Measurements from ENCODE around the gene ZNF664.
A peak's percentile ranks its signal among the peaks of the same experiment; 100 is the strongest.

The ZNF664 gene

DNA sequence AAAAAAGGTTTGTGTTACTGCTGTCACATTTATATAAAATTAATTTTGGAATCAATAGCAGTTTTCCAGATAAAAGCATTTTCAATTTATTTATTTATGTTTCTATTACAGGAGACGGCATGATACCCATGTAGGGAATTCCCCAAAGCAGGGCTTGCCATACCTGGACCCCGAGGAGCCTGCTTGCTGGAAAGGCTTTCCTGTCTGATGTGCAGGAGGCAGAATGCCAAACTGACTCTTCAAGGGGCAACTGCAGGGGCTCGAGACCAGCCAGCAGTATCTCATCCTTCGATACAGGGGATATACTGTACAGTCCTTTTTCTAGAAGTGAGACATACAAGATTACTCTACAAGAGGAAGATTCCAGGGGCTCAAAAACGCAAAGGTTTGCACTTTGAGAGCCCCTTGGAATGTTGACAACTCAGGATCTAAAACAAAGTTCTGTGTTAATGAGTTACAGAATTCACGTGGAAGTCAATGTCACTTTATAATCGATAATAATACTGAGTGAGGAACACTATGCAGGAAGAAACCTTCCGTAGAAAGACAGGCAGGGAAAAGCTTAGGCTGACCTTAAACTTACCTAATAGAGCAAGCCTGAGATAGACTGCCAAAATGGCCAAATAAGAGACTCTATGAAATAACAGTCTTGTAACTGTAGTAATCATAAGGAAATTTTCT lies 38.6 kb downstream of the ZNF664 start:
- no peak for DNase-seq

DNA sequence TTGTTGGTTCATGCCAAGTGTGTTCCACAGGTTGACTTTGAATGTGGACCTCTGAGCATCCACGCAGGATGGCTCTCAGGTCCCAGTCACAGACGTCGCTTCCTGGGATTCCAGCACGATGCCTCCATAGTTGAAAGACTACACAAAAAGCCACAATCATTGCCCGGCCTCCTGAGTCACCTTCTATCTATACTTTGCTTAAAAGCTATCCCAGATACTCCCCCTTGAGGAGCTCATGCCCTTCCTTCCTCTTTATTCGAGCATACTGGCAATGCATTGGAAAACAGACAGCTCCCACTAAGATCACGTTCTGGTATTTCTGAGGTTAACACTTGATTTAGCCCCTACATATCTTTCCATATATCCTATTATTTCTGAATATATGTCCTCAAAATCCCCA lies 40.1 kb downstream of the ZNF664 start:
- no peak for DNase-seq

DNA sequence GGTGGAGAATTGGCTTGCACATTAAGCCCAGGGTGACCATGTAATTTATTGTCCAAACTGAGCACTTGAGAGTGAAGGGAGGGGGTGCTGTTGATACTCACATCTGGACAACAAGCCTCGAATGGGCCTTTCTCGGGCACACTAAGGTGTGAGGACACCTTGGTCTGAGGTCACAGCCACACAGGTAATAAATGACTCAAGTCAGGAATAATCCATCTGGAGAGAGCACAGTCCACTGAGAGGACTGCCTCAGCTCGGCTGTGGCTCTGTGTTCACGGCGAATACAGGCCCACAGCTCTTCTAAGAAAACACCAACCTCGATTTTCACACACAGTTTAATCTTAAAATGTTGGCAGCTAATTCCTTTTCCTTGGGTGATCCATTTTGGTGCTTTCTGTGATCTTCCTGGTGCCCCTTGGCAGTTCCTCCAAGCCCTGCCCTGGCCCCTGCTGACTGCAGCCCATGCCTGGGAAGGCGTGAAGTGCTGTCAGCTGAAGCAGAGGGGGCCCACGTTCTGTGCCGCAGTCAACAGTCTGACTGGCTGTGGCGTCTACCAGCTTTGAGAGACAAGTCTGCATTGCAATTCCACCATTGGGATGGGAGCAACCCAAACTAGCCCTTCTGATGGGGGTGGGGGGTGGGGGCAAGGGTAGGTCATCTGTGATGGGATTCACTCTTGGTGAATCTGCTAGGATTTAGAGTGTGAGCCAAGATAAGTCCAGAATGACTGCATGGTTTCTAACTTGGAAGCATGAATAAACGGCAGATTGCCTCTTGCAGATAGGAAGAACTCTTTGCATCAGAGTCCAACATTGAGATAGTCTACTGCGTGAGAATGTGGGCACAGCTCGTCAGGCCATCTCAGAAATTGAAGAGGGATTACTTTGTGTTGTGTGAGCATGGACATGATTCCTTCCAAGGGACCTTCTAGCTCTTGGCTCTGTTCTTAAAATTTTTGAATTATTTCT lies 42.8 kb downstream of the ZNF664 start:
- DNase-seq = no peak

DNA sequence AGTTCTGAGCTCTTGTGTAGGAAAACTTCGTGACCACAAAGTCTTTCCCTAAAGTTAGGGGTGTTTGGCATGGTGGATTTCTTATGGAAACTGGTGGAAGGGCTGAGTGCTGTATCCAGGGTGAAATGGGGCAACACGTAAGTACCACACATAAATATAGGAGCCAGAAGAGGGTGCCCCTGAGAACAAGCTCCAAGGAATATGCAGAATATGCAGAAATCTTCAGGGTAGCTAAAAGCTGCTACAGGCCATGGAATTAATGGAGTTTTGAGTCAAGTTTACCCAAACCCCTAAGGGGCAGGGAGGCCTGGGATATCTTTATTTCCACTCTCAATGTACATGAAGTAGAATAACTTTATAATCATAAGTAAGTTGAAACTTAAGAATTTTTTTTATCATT lies 44.0 kb downstream of the ZNF664 start:
- no peak for DNase-seq

DNA sequence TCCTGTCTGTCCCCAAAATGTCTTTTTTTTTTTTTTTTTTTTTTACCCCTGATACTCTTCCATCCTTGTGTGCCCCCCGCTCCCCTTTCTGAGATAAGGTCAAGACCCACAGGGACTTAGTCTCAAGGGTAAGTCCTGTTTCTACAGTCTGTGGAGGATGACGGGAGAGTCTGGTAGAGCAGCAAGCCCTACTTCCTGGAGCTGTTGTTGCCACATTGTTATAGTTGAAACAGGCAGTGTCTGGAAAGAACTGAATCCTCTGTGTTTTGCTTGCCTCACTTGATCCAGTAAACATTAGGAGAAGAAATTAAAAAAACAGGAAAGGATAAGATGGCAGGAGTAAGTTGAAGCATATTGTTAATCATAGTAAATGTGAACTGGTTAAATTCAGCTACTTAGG lies 45.5 kb downstream of the ZNF664 start:
- DNase-seq = no peak

DNA sequence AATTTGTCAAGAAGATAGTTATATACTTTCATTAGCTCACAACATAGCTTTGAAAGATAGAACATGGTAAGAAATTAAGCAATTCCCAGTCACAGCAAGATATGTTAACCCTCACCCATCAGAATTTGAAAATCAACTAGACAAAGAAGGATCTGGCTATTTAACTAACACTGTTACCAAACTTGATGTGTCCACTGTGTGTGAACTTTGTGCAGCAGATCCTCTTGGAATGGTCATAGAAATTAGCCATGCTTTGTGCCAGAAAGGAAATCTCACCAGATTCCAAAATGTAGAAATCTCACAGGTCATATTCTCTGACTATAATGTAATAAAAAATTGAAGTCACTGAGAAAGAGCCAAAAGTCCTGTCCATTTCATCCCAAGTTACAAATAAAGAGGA lies 46.1 kb downstream of the ZNF664 start:
- no peak for DNase-seq

DNA sequence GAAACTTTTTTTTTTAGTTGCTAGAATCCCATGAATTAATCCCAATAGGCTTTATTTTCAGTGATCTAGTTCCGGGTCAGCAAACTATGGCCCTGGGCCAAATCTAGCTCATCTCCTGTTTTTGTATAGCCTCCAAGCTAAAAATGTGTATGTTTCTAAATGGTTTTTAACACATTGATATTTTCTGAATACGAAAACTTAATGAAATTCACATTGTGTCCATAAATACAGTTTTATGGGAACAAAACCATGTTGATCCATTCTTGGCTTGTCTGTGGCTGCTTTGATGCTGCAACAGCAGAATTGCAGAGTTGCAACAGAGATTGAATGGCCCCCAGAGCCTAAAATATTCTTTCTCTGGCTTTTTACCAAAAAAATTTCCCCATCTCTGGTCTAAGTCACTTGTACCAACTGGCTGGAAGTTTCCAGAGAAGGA lies 47.5 kb downstream of the ZNF664 start:
- no peak for DNase-seq

DNA sequence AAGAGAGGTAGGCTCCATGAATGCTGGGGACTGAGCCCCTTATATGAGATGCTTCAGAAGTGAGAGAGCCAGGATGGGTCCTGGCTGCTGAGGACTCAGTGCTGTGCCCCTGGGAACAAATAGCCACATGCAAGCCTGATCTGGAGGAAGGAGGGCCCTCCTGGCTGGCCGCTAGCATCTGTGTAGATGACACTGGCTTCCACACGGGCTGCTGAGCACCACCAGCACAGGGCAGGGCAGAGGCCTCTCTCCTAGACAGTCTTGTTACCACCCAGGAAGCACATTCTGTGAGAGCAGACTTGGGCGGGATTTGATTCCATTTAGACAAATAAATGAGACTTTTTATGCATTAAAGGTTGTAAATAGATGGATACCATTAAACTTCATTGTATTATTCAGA lies 48.0 kb downstream of the ZNF664 start:
- DNase-seq = no peak

DNA sequence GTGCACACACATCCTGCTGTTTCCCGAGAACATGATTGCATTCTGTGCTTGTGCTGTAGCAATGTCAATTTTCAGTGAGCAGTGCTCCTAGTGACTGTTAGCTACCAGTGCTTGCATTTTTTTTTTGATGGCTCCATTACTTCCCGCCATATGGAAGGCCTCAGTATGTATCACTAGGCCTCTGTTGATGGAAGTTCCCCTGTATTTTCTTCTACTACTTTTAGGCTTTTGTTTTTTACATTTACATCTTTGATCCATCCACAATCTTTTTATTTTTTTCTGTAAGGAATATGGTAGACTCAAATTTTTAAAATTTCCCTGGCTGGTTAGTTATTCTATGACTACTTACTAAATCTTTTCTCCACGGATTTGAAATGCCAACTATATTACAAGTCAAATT lies 49.1 kb downstream of the ZNF664 start:
- DNase-seq = no peak

DNA sequence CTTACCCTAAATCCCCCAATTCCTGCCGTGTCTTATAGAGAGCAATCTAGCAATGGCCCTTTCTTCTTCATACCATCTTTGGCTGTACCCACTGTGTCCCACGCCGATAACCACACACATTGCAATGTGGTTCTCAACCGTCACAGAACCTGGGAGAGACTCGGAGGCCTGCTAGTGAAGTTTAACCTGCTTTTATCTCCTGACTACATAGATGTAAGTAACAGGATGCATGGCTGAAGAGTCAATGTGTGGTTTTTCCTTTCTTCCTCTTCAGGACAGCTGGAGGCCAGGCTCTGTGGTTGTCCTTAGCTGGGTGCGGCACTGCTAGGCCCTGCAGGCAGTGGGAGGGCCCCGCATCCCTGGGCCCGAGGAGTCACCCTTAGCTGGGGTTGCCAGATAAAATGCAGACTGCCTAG lies 51.3 kb downstream of the ZNF664 start:
- DNase-seq = no peak

DNA sequence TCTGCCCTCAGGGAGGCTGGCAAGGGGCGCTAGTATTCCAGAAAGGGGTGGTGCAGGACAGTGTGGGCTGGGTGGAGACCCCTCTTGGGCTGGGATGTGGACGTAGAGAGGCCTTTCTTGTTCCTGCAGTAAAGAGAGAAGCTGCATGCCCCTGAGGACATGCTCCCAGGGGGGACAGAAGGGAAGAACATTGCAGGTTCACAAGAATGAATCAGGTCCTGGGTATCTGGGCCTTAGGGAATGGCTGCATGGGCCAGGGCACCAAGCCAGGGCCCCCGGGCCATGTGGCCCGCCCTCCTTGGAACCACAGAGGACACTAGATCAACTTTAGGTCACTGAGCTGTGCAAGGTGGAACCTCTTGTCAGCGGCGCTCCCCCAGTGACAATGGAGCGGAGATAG lies 51.8 kb downstream of the ZNF664 start:
- no peak for DNase-seq

DNA sequence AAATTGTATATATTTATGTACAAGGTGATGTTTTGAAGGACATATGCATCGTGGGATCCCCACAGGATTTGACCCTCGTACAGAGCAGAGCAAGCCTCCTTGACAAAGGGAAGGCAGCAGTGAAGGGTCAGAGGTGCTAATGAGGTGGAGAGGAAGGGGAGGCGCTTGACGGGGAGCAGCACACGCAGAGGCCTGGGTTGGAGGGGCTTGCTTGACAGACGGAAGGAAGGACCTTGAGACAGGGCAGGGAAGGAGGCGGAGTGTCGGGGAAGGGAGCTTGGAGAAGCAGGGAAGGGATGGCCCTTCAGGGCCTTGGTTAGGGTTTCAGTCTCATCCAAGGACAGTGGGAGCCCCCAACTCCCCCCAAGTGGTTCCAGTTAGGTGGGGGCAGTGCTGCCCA lies 52.6 kb downstream of the ZNF664 start:
- no peak for DNase-seq

DNA sequence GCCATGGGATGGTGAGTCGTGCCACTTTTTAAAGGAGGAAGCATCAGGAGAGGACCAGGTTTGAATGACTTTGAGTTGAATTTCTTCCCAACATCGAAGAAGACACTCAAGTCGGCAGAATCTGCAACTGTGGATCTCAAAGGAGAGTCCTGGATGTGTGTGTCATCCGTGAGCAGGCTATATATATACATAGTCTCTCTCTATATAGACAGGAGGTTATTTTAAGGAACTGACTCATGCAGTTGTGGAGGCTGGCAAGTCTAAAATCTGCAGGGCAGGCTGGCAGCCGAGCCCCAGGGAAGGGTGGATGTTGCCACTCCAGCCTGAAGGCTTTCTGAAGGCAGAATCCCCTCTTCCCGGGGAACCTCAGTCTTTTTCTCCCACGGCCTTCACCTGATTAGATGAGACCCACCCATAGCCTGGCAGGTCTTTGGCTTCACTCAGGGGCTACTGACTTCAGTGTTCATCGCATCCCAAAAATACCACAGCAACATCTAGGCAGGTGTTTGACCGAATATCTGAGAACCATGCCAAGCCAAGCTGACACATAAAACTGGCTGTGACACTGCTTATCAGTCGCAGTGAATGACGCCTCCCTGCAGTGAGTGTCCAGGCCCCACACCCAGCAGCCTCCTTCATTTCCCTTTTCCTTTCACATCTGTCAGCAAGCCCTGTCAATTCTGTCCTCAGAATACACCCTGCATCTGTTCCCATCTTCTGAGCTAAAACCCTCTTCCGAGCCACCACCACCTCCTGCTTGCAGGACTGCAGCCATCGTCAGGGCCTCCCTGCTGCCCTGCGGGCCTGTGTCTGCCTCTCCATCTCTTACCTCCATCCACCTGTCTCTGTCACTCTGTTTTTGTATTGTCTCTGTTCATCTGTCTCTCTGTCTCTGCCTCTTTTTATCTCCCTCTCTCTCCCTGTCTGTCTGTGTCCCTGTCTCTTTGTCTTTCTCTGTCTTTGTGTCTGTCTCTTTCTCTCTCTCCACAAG lies 54.0 kb downstream of the ZNF664 start:
- no peak for DNase-seq

DNA sequence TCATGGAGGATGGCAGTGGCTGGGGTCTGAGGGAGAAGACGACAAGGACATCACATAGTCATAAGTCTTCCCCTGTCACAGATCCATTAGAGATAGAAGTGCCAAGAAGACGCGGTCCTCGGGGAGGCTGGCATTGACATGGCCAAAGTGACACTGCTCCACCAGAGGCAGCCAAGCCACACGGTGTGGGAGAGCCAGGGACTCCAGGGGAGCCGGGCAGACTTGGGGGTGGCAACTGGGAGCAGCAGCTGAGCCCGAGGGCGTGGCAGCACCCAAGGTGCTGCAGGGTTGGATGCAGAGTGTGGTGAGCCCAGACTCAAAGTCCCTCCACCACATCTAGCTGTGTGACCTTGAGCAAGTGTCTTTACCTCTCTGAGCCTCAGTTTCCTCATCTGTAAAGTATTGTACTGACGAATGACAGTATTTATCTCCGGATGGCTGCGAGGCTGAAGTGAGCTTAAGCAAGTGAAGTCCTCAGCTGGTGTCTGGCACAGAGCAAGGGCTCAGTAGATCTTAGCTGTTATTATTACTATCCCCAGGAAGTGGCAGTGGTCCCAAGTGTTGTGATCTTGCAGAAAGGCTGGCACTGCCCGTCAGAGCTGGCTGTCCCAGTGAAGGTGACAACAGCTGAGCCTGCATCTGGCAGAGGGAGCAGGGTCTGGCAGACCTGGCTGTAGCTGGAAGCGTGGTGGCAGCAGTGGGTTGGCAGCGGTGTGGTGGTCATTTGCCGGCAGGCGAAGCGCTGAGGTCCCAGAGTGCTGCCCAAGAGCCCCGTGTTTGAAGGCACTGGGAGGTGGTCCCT lies 54.9 kb downstream of the ZNF664 start:
- no peak for DNase-seq

DNA sequence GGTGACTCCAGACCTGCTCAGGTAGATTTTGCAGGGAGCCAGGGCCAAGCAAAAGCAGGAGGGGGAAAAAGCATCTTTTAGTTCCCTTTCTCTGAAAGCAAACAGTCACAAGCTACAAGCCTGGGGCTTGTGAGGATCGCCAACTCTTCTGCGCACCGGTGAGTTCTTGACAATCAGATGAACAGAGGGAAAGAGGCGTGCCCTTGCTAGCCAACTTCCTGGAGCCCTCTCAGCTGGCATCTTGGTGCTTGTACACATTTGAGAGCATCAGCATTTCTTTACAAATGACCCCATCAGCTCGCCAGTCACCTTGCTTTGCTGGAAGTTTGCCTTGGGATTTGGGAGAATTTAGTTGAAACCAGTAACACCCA lies 55.5 kb downstream of the ZNF664 start:
- no peak for DNase-seq

DNA sequence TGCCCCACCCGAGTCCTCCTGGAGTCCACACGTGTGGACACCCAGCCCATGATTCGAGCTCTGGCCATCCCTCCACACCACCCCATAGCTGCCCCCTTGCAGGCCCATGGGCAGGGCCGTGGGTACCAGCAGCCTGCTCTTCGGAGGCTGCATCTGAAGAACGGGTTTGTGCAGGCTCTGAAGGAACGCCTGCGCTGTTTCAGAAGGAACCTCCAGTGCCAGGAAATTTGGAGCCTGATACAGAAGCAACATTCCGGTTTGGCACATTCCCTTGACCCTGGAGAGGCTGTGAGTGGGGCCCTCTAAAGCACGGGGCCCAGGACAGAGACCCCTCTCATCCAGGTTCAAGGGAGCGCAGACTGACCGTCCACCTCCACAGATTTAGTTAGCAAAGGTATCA lies 57.0 kb downstream of the ZNF664 start:
- DNase-seq = no peak

DNA sequence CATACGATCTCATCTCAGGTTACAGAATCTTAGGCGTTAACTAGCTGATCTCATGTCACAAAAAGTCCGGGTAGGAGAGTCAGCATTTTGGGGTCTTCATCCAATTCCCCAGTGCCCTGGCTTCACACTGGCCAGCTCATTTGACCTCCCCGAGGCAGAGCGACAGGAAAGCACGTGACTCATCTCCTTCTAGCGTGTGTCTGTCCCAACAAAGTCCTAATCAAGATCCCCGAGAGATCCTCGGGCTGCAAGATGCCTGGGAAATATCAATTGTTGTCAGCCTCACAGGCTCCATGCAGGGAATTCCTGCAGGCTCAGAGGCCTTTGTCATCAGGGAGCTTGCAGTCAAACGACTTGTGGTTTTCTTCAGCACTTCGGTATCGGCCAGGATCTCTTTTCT lies 57.5 kb downstream of the ZNF664 start:
- no peak for DNase-seq

DNA sequence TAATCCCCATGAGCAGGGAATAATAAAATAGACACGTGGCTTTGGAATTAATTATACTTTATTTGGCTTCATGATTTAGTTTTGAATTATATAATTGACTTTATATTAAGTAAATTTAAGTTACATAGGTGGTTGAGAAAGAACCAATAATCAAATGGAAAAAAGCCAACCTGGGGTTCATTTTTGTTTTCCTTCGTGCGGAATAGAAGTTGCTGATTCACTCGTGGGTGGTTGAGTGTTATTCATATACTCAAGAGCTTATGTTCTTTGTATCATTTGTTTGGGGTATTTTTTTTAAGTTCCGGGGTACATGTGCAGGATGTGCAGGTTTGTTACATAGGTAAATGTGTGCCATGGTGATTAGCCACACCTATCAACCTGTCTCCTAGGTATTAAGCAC lies 58.0 kb downstream of the ZNF664 start:
- no peak for DNase-seq

DNA sequence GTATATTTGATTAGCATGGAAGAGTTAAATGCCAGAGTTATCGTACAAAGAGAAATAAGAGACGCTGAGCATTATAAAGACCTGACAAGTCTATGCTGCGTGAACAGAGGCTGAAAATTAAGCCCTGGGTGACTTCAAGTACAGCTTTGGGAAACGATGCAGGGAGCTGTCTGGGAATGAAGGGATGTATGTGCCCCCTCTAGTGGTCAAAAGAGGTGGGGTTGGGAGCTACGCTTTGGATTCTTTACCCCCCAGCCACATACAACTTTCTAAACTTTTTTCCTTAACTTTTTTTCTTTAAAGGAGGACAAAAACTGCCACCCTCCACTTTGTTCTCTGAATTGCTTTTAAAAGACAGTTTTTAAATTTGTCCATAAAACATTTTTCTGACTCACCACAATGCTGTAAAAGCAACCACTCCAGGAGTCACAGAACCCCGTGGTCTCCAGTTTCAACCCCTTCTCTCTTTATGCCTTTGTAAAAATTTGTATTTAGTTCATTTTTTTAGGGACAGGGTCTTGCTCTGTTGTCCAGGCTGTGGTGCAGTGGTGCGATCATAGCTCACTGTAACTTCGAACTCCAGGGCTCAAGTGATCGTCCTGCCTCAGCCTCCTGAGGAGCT lies 59.4 kb downstream of the ZNF664 start:
- DNase-seq = peak; percentile 18

DNA sequence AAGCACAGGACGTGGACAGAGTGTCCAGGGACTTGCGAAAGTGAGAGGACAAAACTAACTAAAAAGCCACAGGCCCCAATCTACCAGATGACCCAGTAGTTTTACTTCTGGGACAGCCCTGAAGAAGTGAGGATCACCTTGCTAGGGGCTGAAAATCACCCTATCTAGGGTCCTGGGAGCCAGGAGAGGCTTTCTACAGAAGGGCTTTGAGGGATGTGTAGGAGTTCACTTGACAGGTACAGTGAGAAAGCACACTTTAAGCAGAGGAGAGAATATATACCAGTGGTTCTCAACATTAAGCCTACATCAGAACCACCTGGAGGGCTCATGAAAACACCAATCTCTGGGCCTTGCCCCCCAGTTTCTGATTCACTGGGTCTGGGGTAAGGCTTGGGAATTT lies 60.8 kb downstream of the ZNF664 start:
- no peak for DNase-seq

DNA sequence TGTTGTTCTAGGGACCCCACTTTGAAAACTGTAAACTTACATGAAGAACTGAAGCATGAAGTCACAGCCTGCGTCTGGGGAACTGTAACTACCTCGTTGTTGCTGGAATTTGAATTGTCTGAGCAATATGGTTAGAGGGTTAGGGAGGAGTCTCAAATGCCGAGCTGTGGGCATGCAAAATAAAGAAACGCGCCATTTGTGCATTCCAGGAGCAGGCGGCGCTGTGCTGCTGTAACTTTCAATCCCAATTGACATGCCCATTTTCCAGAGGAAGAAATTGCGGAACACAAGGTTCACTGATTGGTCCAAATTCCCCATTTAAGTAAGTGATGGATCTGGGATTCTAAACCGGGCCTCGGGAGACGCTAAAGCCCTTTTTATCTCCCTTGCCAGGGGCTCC lies 61.3 kb downstream of the ZNF664 start:
- no peak for DNase-seq

DNA sequence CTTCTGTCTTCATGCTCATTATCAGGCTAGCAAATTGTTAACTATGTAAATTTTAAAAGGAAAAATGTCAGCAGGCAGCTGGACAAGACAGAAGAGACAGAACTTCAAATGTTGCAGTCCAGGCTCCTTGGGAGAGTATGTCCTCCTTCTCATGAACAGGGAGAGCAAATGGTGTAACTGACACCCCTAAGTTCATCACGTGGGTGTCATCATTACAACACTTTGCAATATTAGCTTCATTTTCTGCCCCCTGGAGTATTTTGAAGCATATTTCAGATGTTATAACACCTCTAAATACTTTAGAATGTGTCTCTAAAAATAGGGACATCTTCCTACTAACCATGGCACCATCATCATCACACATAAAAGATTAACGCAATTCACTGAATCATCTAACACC lies 62.1 kb downstream of the ZNF664 start:
- no peak for DNase-seq

All from NCI-H1092 treated with DMSO at 0.1 percent for 48 hours (cell line).